Measurements from ENCODE around the gene SELENOO. TPM values are rescaled to one million over a fixed set of nuclear protein-coding genes. Genes with fewer than 3 reads are reported as not detected.

The SELENOO gene
- total and polyA plus RNA-seq, 2 of the 13 experiments (the other 11 are each of a cell fraction or from before 2014, with no cell fraction given), result 14.4 to 19.0 TPM

GRCh38 chr22:50250555-50251476, 50.0 kb downstream of the SELENOO start, which contains the start of gene HDAC10 (continued):
- TF ChIP-seq, protein P1, sequence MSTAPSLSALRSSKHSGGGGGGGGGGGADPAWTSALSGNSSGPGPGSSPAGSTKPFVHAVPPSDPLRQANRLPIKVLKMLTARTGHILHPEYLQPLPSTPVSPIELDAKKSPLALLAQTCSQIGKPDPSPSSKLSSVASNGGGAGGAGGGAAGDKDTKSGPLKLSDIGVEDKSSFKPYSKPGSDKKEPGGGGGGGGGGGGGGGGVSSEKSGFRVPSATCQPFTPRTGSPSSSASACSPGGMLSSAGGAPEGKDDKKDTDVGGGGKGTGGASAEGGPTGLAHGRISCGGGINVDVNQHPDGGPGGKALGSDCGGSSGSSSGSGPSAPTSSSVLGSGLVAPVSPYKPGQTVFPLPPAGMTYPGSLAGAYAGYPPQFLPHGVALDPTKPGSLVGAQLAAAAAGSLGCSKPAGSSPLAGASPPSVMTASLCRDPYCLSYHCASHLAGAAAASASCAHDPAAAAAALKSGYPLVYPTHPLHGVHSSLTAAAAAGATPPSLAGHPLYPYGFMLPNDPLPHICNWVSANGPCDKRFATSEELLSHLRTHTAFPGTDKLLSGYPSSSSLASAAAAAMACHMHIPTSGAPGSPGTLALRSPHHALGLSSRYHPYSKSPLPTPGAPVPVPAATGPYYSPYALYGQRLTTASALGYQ (CRISPR knock-in tag; IDR thresholded peaks at IDR 0.05), result 0 out of 2 replicates have a peak, but pooled peaks have one; percentile 13
- TF ChIP-seq ZNF572 (CRISPR knock-in tag; IDR thresholded peaks at IDR 0.05) (0 out of 2 replicates have a peak, but pooled peaks have one; percentile 75), KLF6 (CRISPR knock-in tag; IDR thresholded peaks at IDR 0.05) (no peak), ELF3 (CRISPR knock-in tag; IDR thresholded peaks at IDR 0.05) (peak; percentile 40; the same call in 1 of the 2 replicates), HDAC2 (CRISPR knock-in tag; IDR thresholded peaks at IDR 0.05) (peak; percentile 6; the same call in 1 of the 2 replicates), ZNF136 (CRISPR knock-in tag; IDR thresholded peaks at IDR 0.05; ENCODE audit: low read depth) (peak; percentile 18; the same call in 1 of the 2 replicates), SMC3 (IDR thresholded peaks at IDR 0.05; ENCODE audit: low read length) (no peak), ZNF18 (CRISPR knock-in tag; IDR thresholded peaks at IDR 0.05; ENCODE audit: insufficient replicate concordance) (peak; percentile 58), KLF16 (CRISPR knock-in tag; IDR thresholded peaks at IDR 0.05) (0 out of 4 replicates have a peak, but pooled peaks have one; percentile 40 to 47), ZNF451 (CRISPR knock-in tag; IDR thresholded peaks at IDR 0.05) (peak; percentile 25; the same call in 1 of the 2 replicates), MED1 (CRISPR knock-in tag; IDR thresholded peaks at IDR 0.05) (peak; percentile 48; the same call in 1 of the 2 replicates), ETV5 (CRISPR knock-in tag; IDR thresholded peaks at IDR 0.05; ENCODE audit: borderline replicate concordance) (peak; percentile 62), MIXL1 (CRISPR knock-in tag; IDR thresholded peaks at IDR 0.05) (no peak), ZBTB3 (CRISPR knock-in tag; IDR thresholded peaks at IDR 0.05; ENCODE audit: borderline replicate concordance, low read depth) (0 out of 2 replicates have a peak, but pooled peaks have one; percentile 33), ETV6 (CRISPR knock-in tag; conservative IDR thresholded peaks at IDR 0.05) (peak; percentile 66; the same call in 1 of the 2 replicates), ARID2 (CRISPR knock-in tag; IDR thresholded peaks at IDR 0.05; ENCODE audit: borderline replicate concordance) (0 out of 2 replicates have a peak, but pooled peaks have one; percentile 58), ZNF777 (CRISPR knock-in tag; IDR thresholded peaks at IDR 0.05) (peak; percentile 63; the same call in 1 of the 2 replicates), ZNF124 (CRISPR knock-in tag; IDR thresholded peaks at IDR 0.05) (no peak; the same call in 1 of the 2 replicates)

Data from HepG2 (cell line).